Chondrocyte (in vitro differentiated cells): ENCODE measurements around the gene DNAH1. TPM values are rescaled to one million over a fixed set of nuclear protein-coding genes. Genes with fewer than 3 reads are reported as not detected.

ENCODE experiments used
- DNase-seq: peaks from one replicate; pipeline ENCODE4 v3.0.0; 2021; ENCODE audit warnings: mixed read lengths, low spot score
- H3K27ac Mint-ChIP-seq: one replicate; pipeline ENCODE4 v1.8.0; 2021; ENCODE audit warnings: mild to moderate bottlenecking, moderate library complexity, mixed read lengths; ENCODE audit not compliant: unreplicated experiment
- H3K27me3 Mint-ChIP-seq: 2 replicates; pipeline ENCODE4 v1.8.0; 2021; ENCODE audit warnings: low read depth, mixed read lengths
- H3K36me3 Mint-ChIP-seq: 2 replicates; pipeline ENCODE4 v1.8.0; 2021; ENCODE audit warnings: low read depth, mixed read lengths
- H3K4me1 Mint-ChIP-seq: 2 replicates; pipeline ENCODE4 v1.8.0; 2021; ENCODE audit warnings: low read depth, mild to moderate bottlenecking, mixed read lengths
- H3K4me3 Mint-ChIP-seq: one replicate; pipeline ENCODE4 v1.8.0; 2021; ENCODE audit warnings: mild to moderate bottlenecking, moderate library complexity, mixed read lengths; ENCODE audit not compliant: unreplicated experiment
- H3K9me3 Mint-ChIP-seq: 2 replicates; pipeline ENCODE4 v1.8.0; 2021; ENCODE audit warnings: low read depth, mixed read lengths
- total RNA-seq: library from RNA; stranded (reverse); gene quantifications from 3 replicates; pipeline ENCODE4 v1.2.1, GENCODE V29; 2021
- TF ChIP-seq, protein P1 (sequence below): fragments of 200-600 bp; sonication (generic); IDR thresholded peaks from 2 replicates; pipeline ENCODE4 v1.5.0; 2021; ENCODE audit warnings: antibody characterized with exemption, mild to moderate bottlenecking, moderate library complexity

The DNAH1 gene
- total RNA-seq, 1 donor from 2014 or later, result 5.0 TPM

GRCh38 chr3:52393959-52394670 lies 78.0 kb downstream of the DNAH1 start:
- H3K27ac Mint-ChIP-seq, result no peak overlapping the region

GRCh38 chr3:52394751-52395502 lies 78.8 kb downstream of the DNAH1 start:
- no peaks in the 10 kb centered on the region for H3K27me3 Mint-ChIP-seq
- H3K27ac Mint-ChIP-seq, result no peak overlapping the region
- TF ChIP-seq, protein P1, sequence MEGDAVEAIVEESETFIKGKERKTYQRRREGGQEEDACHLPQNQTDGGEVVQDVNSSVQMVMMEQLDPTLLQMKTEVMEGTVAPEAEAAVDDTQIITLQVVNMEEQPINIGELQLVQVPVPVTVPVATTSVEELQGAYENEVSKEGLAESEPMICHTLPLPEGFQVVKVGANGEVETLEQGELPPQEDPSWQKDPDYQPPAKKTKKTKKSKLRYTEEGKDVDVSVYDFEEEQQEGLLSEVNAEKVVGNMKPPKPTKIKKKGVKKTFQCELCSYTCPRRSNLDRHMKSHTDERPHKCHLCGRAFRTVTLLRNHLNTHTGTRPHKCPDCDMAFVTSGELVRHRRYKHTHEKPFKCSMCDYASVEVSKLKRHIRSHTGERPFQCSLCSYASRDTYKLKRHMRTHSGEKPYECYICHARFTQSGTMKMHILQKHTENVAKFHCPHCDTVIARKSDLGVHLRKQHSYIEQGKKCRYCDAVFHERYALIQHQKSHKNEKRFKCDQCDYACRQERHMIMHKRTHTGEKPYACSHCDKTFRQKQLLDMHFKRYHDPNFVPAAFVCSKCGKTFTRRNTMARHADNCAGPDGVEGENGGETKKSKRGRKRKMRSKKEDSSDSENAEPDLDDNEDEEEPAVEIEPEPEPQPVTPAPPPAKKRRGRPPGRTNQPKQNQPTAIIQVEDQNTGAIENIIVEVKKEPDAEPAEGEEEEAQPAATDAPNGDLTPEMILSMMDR, result no peak
- H3K4me3 Mint-ChIP-seq, result no peak overlapping the region
- H3K9me3 Mint-ChIP-seq, result no peaks in the 10 kb centered on the region
- peak; percentile 84 for DNase-seq
- peaks cover 10% of the 10 kb centered on the region for H3K36me3 Mint-ChIP-seq
- no peaks in the 10 kb centered on the region for H3K4me1 Mint-ChIP-seq

More at GRCh38 chr3:52393959-52394670, 78.0 kb downstream of the DNAH1 start:
- Mint-ChIP-seq H3K4me1 (no peaks in the 10 kb centered on the region), H3K27me3 (no peaks in the 10 kb centered on the region), H3K36me3 (peaks cover 10% of the 10 kb centered on the region), H3K4me3 (no peak overlapping the region), H3K9me3 (no peaks in the 10 kb centered on the region)
- peak; percentile 75 for DNase-seq
- TF ChIP-seq, protein P1, result no peak

- DNase-seq, result peak; percentile 54
- TF ChIP-seq, protein P1, result no peak
- Mint-ChIP-seq H3K4me1 (no peaks in the 10 kb centered on the region), H3K4me3 (no peak overlapping the region), H3K27me3 (no peaks in the 10 kb centered on the region), H3K36me3 (peaks cover 10% of the 10 kb centered on the region), H3K27ac (no peak overlapping the region), H3K9me3 (no peaks in the 10 kb centered on the region)
Observed at GRCh38 chr3:52395503-52395865, 79.4 kb downstream of the DNAH1 start.

GRCh38 chr3:52396011-52396906 lies 80.1 kb downstream of the DNAH1 start:
- no peaks in the 10 kb centered on the region for H3K27me3 Mint-ChIP-seq
- H3K9me3 Mint-ChIP-seq, result no peaks in the 10 kb centered on the region
- no peak overlapping the region for H3K4me3 Mint-ChIP-seq
- TF ChIP-seq, protein P1, result no peak
- no peaks in the 10 kb centered on the region for H3K4me1 Mint-ChIP-seq
- H3K36me3 Mint-ChIP-seq, result peaks cover 11% of the 10 kb centered on the region
- peak; percentile 77 for DNase-seq
- H3K27ac Mint-ChIP-seq, result no peak overlapping the region
